HG03378 (cell line): ENCODE results near the gene TMEM131.

Source experiments
- ATAC-seq: cut with Tn5 transposase; IDR thresholded peaks from one replicate; pipeline ENCODE4 v1.9.1; 2021; ENCODE audit warnings: mild to moderate bottlenecking, moderate library complexity; ENCODE audit not compliant: unreplicated experiment

TMEM131 gene

DNA sequence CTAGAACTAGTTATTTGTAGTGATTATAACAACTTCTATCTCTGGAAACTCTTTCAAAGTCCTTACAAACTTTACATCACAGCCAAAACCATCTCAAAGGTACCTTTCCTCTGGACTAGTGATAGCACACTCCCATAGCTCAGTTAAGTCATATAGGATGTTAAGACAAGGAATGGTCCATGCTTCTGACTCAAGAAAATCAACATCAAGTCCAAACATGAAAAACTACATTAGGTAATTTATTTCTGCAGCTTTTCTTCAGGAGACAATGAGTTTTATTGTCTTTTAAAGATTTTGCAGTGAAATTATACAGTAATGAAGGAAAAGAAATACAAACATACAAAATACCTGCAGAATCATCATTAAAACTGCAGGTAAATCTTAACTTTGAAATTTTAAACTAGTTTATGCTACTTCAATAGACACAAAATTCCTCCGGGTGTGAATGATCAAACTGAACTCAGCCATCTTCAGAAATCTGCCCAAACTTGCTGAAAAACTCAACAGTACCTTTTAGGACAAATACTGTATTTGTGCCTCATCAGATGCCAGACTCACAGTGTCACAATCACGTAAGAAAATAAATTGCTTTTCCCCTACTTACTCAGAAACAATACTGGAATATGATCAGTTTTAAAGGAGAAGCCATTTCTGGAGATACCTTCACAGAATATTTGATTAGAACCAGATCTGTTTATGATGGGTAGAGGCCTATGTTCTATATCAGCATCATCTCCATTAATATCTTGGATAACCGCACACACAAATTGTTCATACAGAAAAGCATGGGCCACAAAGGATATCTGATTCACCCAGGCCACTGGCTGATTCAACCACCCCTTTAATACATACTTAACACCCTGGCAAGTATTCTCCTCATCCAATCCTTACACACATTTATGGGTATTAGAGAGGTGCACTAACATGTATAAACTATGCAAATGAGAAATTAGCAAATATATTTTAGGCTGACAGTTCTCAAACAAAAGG lies 2.6 kb downstream of the TMEM131 start:
- no peak for ATAC-seq

DNA sequence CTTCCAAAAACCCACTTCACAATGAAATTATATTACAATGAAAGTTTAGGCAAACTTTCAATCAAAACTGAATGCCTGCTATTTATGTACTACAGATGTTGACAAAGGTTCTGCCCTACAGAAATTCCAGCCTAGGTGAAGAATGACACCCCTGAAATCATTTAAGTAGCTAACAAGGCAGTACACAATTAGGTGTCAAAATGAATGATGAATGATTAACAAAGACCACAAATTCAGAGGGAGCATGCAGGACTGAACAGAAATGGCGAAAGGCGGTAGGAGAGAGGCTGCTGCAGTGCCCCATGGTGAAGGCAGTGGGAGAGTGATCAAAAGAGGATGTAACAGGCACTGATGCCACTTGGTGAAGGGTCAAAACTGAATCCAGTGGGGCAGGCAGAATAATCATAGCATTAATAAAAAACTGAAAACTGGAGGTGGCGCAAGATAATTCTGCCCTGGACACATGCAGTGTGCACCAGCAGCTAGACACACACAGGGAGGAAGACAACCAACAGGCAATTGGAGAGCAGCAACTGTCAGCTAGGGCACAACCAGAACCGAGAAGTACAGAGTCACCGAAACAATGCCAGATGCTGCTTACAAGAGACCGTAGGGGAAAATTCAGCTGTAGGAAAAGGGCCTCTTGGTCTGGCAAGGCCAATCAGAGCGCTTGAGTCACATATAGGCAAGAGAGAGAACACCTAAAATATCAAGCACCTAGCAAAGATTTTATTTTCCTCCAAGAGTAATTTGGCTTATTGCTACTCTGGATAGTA lies 4.5 kb downstream of the TMEM131 start:
- no peak for ATAC-seq

DNA sequence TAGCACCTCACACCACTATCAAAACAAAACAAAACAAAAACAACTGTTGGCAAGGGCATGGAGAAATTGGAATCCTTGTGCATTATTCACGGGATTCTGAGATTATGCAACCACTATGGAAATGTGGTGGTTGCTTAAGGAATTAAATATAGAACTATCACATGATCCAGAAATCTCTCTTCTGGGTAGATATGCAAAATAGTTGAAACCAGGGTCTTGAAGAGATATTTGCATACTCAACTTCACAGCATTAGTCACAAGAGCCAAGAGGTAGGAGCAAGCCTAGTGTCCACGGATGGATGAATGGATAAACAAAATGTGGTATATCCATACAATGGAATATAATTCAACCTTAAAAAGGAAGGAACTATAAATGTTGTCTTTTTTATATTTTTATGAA lies 7.0 kb downstream of the TMEM131 start:
- no peak for ATAC-seq

DNA sequence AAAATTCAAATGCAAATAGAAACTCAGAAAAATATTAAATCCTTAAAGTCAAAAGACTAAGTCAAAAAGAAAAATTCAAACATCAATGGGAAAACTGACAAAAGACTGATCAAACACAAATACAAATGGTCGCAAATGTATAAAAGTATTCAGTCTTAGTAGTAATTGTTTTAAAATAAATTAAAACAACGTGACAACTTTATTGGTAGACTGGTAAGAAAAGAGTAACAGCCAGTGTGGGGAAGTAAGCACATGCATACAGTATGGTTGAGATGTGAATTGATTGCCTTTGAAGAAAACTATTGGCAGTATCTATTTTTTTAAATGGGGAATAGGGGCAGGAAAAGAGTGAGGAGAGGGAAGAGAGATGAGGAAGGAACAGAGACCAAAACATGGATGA lies 9.8 kb downstream of the TMEM131 start:
- no peak for ATAC-seq

DNA sequence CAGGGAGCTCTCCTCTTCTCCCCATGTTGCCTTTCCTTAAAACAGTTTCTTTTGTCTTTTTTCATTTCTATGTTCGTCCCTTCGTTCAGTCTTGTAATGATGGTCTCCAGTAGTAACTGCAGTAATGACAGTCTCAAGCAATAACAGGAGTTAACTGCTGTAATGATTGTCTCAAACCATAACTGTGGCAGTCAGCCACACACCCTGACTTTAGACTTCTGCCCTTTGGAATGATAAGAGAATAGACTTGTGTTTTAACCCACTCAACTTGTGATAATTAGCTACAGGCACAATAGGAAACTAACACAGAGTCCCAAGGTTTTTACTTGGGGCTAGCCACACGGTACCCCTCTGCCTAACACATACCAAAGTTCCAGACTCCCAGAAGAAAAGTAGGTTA lies 12.1 kb downstream of the TMEM131 start:
- ATAC-seq = no peak

DNA sequence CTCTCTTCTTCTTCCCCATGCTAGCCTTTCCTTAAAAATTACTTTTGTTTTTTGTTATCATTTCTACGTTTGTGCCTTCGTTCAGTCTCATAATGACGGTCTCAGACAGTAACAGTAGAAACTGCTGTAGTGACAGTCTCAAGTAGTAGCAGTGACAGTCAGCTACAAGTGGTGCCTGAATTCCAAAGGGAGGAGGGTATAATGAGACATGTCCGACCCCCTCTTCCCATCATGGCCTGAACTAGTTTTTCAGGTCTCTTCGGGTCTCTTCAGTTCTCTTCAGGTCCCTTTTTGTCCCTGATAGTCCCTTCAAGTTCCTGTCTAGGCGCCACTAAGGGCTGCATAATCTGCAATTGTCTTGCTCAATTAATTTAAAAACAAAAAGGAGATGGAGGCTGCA lies 12.6 kb downstream of the TMEM131 start:
- no peak for ATAC-seq

DNA sequence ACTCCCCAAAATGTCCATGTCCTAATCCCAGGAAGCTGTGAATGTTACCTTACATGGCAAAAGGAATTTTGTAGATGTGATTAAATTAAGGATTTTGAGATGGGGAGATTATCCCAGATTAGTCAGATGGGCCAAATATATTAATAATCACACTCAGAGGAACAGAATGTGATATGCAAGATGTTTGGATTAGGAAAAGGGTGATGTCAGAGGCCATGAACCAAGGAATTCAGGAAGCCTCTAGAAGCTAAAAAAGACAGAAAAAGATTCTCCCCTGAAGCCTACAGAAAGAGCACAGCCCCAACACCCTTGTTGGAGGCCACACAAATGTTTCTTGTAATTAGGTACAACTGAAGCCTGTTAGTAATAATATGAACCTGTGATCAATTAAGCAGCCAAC lies 13.1 kb downstream of the TMEM131 start:
- no peak for ATAC-seq

DNA sequence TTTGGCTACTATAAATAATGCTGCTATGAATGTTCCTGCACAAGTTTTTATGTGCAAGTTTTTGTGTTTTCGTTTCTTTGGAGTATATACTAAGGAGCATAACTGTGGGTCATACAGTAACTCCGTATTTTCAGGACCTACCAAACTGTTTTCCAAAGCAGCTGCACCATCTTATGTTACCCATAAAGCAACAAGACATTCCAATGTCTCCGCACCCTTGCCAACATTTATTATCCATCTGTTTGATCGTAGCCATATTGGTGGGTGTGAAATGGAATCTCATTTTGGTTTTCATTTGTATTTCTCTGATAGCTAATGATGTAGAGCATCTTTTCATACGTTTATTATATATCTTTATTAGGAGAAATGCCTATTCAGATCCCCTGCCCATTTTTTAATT lies 13.8 kb downstream of the TMEM131 start:
- ATAC-seq = no peak

DNA sequence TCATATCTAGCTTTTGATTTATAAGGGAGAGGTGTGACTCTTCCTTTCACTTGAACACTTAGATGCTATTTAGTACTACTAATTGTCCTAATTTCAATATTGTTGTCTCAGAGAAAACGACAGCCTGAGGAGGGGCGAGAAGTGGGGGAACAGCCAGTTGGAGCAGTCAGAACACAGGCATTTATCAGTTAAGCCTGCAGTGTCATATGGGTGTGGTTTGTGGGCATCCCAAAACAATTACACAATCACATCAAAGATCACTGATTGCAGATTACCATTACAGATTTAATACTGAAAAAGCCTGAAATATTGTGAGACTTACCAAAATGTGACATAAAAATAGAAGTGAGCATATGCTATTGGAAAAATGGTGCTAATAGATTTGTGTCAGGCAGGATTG lies 15.8 kb downstream of the TMEM131 start:
- no peak for ATAC-seq

DNA sequence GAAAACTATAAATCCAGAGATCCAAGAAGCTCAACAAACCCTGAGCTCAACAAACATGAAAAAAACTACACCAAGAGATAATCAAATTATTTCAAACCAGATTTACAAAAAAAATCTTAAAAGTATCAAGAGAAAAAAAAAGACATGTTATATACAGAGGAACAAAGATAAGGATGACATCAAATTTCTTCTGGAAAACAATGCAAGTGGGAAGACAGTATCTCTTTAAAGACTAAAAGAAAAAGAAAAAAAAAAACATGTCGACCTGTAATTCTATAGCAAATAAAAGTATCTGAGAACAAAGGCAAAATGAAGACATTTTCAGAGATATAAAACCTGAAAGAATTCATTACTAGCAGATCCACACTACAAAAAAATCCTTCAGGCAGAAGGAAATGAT lies 21.3 kb downstream of the TMEM131 start:
- no peak for ATAC-seq

DNA sequence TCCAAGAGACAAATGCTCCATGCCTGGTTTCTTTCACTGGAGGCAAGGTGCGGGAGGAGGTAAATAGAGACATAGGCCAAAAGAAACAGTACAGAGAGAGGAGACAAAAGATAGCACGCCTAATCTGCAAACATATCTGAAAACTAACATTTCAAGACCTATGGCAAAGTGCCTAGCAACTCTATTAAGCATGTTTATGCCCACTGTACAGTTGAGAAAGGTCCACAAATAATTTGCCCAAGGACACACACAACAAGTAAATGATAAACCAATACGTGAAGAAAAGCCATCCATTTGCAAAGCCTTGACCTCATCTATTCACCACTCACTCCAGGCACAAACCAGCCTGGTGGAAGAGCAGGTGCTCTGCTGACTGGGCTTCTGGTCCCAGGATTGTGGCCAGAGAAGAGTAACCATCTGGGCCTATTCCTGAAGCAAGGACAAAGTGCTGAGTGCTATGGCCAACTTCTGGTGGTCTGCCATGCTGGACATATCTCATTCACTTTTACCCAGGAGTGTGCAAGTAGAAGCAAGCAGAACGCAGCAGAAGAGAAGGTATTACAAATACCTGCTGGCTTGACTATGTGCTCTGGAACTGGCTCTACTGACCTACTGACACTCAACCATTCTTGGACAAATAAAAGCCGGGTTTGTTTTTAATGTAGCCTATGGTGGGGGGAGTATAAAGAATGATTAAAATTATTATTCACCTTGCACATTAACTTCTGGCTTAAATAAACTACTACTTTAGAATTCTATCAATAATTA lies 25.3 kb downstream of the TMEM131 start:
- ATAC-seq = no peak

DNA sequence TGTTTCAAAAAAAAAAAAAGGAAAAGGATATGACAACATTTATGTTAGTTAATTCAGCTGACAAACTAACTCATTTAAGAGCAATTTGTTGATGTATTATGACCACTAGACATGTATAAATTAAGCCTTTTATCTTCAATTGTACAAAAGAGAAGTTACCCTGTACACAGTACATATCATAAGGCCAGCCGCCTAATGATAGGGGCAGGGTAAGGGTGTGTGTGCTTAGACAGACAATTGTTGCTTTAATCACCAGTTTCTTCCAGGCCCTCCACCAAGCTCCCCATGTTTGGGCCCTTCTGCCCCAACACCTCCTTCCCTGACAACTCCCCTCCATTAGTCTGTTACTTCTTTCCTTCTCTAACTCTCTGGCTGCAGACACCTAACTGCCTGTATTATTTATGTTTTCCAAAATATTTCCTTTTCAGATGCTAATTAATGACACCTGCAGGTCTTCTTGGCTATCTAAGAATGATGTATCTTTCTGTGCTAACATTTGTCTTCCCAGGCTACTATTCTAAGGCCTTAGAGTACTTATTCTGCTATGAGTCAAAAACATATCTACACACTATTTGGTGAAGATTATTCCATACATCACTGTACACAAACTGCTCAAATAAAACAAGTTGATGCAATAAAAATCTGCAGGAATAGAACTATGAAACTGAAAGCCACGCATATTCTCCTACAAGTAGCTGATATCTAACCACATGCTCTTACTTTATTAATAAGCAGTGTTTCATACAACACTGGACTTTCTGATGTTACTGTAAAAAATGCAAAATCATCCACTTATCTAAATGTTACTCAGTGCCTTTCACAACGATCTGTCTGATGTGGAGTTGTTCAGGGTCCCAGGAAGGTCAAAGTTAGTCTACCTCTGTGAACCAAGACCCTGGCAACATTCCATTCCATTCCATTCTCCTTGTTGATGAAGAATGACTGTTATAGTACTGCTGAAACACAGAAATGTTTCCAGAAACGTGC lies 26.4 kb downstream of the TMEM131 start:
- ATAC-seq = no peak

DNA sequence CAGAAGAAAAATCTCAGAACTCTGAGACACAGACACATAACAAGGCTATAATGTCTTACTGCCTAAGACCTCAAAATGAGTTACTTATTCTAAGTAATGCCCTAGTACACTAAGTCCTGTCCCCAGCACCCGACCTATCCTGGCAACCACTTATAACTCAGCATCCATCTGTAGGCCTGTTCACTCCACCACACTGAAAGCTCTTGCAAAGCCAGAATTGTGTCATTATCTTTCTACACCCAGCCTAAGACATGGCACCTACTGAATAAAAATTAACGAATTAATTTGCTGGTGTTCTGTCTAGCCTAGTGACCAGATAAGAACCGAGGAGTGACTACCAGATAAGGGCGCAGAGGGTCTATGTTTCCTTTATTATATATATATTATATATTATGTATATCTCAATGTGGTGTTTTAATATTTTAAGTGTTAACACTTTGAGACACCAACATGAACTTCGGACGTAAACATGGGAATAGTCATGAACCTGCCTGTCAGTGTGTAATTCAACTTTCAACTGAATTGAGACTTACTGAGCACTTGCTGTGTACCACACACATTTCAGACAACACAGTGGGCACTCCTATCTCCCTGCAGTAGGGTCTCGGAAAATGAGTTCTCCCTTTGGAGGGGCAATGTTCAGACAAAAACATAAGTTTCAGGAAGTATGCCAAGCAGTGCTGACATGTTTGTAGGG lies 27.7 kb downstream of the TMEM131 start:
- no peak for ATAC-seq

DNA sequence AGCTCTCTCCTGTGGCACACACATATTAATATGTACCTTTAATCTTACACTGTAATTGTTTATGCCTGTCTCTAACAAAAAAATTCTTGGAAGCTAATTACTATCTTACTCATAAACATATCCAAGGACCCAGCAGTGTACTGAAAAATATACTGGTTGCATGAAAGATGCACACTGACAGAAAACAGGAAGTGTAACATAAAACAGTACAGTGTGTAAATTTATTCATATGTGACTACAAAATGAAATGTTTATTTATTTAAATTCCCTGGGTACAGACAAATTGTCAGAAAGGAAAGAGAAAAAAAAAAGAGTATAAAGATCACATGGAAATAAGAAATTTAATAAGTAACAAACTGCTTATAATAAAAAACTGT lies 28.5 kb downstream of the TMEM131 start:
- ATAC-seq = no peak

DNA sequence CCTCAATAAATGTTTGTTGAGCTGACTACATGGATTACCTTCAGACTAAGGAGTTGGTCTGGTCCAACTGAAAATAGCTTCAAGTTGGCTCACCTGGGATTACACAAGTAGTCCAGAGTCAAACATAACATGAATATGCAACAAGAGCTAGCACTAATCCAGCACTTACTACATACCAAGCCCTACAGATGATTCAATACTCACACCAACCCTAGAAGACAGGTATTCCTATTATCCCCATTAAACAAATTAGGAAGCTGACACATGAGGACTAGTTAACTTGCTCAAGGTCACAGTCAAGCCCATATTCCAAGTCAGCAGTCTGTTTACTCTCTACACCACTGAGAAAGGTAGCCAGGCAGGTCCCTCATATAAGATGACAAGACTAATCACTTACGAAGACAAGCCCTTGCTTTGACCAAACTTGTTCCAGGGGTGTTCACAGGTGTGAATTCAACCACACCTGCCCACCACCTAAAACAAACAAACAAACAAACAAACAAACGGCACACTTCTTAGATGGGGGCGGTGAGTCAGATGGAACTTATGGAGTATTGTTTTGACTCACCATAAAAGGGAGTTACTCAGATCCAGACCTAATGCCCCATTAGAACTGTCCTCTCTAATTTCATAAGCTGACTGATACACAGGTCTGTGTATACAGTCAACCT lies 29.1 kb downstream of the TMEM131 start:
- ATAC-seq = peak; percentile 54

DNA sequence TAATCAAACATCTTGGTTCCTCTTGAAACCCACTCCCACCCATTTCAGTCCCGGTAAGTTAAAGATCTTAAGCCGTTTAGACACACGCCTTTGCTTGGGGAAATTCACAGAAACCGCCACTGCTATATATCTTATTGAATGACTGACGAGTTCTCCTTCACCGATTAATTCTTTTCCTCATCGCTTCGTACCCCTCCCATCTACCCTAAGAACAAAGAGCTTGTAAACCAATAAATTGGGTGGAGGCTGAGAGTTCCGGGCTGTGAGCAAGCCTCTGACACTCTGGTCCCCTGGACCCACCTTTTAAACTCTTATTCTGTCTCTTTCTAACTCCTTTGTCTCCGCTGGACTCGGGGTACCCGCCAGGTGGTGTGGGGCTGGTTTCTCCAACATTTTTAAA lies 30.6 kb downstream of the TMEM131 start:
- ATAC-seq = no peak

DNA sequence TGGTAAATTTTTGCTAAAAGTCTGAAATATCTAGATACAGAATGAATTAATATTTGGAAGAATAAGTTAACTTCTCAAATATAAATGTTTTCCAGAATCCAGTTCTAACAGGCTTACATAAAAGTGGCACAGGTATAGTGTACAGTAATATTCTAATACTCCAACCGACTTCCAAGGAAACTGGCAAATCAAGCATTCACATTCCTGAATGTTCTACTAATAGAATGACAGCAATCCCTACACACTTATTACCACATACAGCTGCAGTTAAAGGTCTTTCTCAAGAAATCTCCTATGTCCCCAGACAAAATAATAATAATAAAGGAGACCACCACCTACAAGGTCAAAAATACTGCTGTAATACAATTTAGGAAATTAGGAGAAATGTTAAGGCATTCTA lies 31.9 kb downstream of the TMEM131 start:
- ATAC-seq = no peak

DNA sequence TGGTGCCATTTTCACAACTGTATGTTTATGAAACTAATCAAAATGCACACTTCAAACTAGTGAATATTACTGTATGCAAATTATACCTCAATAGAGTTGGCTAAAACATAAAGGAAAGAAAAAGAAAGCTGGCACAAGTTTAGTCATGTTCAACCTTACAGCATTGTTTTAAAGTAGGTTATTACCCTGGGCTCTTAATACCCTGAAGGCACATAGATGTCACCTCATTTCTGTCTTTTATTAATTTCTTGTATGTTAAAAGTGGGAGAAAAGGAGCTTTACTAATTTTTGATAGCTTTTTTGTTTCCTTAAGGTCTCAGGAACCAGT lies 32.7 kb downstream of the TMEM131 start:
- no peak for ATAC-seq

DNA sequence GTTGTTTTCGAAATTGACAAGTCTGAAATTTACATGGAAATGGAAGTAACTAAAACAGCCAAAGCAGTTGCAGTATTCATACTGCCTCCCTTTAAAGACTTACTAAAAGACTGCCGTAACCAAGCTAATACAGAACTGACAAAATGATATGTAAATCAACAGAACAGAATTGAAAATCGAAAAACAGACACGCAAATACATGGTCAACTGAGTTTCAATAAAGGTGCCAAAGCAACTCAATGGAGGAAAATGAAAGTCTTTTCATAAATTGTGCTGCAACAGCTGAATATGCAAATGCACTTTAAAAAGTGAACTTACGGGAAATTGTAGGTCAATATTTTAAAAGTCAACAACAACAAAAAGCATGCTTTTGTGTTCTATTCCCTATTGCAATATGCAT lies 34.2 kb downstream of the TMEM131 start:
- no peak for ATAC-seq
